NCI-H1092 (cell line): ENCODE results near the gene SMOC2.

Source experiments
- DNase-seq: peaks from one replicate; lab custom pipeline; 2025; lab: John Stamatoyannopoulos, UW

Gene SMOC2, protein sequence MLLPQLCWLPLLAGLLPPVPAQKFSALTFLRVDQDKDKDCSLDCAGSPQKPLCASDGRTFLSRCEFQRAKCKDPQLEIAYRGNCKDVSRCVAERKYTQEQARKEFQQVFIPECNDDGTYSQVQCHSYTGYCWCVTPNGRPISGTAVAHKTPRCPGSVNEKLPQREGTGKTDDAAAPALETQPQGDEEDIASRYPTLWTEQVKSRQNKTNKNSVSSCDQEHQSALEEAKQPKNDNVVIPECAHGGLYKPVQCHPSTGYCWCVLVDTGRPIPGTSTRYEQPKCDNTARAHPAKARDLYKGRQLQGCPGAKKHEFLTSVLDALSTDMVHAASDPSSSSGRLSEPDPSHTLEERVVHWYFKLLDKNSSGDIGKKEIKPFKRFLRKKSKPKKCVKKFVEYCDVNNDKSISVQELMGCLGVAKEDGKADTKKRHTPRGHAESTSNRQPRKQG

DNA sequence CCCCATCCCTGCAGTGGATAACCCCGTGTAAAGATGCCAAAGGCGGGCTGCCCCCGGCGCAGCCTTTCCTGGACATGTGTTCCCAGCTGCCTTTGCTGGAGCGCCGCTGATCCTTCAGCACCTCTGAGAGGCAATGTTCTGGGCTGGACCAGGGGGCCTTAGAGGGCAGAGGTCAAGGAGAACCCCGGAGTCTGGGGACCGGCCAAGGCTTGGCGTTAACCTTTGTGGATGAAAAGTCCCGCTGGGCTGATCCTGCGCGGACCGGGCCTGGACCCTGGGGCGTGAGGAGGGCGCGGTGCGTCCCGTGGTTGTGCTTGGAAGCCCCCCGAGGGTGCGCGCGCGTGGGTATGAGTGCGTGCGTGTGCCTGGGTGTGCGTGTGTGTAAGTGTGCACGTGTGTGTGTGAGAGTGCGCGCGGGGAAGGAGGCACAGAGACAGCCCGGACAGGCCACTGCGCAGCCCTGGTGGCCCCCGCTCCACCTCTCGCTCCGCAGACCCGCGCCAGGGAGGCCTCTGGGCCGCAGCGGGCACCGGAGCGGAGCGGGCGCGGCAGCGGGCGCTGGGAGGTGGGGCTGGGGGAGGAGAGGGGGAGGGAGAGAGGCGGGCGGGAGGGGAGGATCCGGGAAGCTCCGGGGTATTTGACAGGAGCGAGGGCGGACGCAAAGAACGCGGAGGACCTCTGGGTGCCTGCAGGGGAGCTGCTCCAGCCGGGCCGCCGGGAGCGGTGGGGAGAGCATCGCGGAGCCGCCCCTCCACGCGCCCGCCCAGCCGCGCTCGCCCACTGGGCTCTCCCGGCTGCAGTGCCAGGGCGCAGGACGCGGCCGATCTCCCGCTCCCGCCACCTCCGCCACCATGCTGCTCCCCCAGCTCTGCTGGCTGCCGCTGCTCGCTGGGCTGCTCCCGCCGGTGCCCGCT, at the start of gene SMOC2:
TSS of gene SMOC2 (plus strand) at position 665 of the 914 bp plus-strand sequence. CDS start at position 852, 187 bp downstream.
- peak; percentile 81 for DNase-seq

DNA sequence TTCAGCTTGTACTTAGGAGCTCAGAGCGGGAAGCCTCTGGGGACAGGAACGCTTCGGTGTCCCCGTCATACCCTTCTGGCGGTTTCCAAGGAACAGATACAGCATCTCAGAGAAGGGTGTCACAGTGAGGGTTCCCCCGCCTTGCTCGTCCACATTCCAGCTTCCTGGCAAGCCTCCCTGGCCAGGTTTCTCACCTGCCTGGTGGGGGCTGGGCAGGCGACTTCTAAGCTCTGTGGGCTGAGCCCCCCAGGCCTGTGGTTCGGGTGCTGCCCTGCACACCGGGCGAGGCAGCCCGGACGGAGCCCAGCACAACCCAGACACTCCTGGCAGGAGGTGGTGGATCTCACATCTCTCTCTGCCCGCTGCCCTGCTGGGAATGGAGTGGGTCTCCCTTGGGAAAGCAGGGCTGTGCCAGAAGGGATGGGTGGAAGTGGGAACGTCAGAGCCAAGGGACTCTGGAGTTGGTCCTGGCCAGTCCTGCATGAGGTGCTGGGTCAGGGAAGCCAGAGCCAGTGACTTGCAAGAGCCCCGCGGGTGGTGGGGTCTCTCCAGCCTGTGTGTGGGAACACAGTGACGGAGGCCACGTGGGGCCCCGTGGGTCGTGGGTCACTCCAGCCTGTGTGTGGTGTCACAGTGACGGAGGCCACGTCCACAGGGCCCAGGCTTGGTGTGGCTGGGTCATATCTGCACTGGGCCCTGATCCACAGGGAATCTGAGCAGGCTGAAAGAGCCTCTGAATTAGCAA, 47.7 kb upstream of the SMOC2 start:
- no peak for DNase-seq

DNA sequence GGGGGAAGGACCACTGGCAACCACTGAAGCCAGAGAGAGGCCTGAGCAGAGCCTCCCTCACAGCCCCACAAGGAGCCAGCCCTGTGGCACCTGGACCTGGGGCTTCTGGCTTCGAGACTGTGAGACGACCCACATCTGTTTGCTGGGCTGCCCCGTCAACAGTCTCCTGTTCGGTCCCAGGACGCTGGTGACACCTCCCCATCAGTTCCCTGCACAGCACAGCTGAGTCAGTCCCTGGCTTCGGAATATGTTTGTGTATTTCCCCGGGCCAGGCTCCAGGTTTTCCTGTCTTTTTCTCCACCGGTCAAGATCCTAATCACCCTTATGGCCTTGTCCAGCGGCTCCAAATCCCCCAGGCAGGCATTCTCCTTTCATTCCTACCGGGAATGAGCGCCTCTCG, 46.4 kb upstream of the SMOC2 start:
- DNase-seq = no peak

DNA sequence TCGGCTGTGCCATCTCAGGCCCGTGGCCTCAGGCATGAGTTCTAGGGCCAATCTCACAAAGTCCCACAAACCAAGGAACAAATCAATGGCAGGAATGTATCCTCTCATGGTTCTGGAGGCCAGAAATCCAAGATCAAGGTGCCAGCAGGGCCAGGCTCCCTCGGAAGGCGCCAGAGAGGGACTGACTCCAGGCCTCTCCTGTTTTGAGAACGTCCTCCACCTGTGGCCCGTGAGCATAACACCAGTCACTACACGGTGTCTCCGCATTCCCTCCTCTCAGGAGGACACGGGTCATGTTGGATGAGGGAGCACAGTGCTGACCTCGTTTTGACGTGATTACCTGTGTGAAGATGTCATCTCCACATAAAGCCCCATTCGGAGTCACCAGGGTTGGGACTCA, 45.0 kb upstream of the SMOC2 start:
- DNase-seq = no peak

DNA sequence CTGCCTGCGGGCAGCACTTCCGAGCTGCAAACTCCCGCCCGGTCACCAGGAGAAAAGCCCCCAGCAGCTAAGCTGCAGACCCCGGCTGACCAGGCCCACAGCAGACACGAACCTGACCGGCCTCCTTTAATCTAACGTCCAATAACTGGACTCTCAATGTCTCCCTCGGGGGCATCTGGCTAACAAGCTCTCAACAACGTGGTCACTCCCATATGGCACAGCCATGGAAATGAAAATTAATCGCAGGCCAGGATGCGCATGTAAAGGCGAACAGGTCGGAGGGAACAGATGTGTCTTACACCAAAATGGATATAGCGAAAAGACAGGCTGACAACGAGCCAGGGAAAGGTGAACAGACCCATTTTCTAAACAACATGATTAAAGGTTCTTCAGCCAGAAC, 44.4 kb upstream of the SMOC2 start:
- no peak for DNase-seq

DNA sequence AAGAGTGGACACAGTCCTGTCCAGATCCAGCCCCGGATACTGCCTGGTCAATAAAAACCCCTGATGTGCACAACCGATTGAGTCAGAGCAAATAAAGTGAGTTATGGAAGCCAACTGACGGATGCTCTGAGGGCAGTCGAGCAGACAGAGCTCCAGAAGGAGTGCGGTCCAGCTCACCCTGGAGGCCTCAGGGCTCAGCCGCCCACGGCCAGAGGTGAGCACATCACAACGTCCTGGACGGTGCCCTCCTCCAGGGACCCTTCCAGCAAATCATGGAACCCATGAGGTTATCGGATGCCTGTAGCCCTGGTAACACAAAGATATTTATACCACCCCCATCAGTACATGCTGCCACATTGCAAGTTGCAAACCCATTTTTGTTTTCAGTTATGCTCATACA, 44.0 kb upstream of the SMOC2 start:
- DNase-seq = no peak

DNA sequence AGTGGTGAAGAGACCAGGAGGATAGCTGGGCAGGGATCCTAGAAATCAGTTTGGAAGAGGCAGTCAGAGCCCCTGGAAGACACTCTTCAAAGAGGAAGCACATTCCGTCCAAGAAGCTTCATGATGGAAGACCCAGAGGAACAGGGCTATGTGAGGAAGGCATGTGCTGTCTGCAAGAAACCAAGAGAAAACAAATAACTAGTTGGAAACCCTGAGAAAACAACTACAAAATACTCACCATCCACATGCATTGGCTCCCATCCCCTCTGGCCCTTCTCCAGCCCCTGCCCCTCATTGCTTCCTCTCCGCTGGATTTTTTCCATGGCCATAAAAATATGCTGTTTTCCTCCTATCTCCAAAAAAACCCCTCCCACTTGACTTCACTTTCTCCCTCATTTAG, 40.9 kb upstream of the SMOC2 start:
- DNase-seq = no peak

DNA sequence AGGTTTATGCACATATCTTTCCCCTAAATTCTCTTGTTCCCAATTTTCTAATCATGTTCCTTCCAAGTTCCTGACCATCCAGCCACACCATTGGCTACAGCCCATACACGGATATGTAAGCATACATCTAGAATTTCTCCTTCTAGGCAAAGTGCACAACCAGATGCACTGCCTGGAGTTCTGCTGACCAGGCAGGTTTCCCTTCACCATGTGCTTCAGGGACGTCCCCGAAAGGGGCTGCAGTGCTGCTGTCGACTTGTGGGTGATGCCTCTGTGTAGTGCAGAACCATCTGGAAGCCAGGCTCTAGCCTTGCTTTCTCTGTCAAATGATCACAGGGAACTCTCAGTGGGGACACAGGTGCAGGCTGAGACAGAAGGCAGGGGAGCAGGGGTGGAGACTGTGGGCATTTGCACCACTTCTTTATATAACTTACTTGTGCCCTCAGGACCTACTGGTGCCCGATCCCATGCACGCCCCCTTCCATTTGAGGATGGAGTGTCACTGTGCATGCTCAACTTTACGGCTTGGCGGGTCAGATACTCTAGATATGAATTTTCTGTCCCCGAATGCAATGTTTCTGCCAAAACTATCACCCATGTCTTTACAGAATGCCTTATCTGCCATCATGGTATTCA, 37.5 kb upstream of the SMOC2 start:
- DNase-seq = no peak

DNA sequence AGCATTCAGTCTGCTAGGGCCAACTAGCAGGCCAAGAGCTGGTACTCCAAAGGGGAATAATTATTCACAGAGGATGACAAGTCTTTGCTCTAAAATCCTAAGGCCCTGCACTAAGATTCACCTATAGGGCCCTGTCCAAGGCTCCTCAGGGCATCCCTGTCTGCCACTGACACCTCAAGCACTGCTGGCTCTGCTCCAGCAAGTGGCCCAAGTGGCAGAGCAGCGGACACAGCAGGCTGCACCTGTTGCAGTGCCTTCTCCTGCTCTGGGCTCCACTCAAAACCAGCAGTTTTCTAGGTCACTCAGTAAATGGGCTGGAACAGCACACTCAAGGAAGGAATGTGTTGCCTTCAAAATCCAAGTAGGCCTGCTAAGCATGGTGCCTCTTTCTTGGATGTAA, 36.4 kb upstream of the SMOC2 start:
- no peak for DNase-seq

DNA sequence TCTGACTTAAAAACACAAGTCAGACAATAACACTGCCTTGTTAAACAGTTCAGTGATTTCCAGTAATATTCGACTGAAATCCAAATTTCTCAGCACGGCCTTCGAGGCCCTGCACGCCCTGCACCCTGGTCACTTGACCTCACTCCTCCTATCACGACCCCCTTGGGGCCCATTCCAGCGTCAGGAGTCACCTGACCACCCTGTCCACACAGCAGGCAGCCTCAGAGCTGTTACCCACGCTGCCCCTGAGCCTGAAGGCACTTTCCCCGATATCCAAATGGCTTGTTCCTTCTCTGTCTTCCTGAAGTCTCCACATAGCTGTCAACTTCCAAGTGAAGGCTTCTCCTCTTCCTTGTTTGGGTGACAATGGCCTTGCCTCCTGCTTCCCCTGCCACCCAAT, 33.1 kb upstream of the SMOC2 start:
- DNase-seq = no peak

DNA sequence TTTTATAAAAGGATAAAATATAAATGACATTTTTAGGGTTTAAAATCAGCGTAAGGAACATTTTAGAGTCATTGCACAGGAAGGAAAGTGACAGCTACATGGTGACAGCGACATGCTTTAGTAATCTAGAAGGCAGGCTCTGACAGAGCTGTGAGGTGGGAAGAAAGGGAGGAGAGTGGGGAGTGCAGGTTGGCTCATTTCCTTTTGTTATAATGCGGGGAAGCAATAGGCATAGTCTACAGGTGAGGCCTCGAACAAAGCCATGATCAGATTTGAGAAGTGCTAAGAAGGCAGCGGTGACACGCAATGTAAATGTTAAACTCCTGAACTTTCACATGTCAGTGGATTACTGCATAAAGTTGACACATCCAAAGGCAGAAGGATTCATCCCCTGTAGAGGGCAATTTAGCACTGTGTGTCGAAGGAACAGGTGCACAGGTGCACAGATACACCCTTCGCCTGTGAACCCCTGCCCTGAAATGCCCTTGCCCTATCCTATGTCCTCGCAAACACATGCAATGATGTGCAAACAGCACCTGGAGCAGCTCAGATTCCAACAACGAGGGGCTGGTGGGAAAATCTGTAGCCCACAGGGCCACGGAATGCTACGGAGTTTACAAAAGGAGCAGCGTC, 32.4 kb upstream of the SMOC2 start:
- no peak for DNase-seq

DNA sequence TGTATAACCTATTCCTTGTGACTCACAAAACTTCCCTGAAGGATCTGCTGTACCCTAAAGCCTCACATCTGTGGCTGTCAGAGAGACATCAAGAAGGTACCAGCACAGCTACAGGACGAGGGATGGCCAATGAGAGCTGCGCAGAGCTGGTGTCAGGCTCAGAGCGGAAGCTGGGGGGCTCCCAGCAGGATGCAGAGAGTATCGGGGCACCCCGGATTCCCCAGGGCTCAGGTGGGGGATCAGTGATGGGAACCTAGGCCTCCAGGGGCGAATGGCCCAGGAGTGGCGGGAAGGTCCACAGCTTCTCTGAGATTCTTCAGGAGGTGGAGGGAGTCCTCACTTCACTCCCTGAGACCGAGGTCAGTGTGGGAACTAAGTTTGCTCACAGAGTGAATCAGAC, 30.9 kb upstream of the SMOC2 start:
- no peak for DNase-seq

DNA sequence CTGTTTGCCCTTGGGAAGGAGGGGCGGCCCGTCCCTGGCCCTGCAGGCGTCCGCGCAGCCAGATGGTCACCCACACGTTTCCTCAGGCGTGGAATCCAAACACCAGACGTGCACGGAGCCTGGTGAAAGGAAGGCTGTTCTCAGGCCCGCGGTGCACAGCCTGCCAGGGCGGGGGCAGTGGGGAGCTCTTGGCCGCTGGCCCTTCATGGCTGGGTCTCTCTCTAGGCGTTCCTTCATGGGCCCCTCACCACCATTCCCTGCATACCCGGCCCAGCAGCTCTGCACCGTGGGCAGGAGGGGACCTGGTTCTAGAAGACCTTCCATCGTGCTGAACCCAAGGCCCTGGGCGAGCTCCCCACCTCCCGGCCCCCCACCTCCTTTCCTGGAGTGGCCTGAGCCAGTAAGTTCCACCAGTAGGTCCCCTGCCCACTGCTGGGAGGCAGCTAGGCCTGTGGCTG, 30.4 kb upstream of the SMOC2 start:
- DNase-seq = no peak

DNA sequence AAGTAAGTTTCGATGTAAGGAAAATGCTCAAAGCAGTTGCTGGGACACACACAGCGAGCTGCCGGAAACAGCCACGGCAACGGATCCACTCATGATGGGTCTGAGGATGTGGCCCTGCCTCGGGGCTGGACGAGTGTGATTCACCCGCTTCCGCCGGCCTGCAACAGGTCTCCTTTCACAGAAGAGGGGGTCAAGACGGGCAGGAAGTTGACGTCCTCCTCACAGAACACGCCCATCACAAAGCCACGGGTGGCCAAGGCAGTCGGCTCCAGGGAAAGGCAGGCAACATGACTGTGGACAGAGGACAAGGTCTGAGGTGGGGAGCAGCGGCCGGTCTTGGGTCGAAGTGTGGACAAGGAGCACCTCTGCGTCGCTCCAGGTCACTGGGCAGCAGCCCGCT, 29.9 kb upstream of the SMOC2 start:
- DNase-seq = no peak

DNA sequence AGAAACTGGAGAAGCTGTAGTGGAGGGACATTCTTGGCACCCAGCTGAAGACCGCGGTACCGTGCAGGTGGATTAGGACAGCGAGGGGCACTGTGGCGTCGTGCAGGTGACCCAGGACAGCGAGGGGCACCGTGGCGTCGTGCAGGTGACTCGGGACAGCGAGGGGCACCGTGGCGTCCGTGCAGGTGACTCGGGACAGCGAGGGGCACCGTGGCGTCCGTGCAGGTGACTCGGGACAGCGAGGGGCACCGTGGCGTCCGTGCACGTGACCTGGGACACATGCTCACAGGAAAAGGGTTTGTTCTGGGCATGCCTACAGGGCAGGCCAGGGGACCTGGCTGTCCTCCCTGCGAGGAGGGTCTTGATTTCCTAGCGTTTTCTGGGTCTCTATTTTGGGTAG, 29.2 kb upstream of the SMOC2 start:
- DNase-seq = no peak

DNA sequence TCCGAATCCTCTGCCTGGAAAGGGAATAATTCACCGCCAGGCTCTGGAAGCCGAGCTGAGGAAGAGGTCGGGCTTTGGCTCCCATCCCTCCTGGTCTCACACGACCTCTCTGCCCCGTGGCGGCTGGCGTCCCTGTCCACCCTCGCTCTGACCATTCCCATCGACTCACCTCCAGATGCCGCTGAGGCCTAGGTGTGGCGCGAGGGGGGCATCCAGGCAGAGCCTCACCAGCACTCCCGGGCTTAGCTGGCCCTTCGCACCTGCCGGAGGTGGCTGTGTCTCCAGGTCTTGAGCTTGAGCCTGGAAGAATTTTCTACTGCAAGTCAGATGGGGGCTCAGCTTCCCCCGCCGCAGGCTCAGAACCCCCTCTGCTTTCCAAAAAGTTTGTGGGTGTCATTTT, 28.5 kb upstream of the SMOC2 start:
- no peak for DNase-seq

DNA sequence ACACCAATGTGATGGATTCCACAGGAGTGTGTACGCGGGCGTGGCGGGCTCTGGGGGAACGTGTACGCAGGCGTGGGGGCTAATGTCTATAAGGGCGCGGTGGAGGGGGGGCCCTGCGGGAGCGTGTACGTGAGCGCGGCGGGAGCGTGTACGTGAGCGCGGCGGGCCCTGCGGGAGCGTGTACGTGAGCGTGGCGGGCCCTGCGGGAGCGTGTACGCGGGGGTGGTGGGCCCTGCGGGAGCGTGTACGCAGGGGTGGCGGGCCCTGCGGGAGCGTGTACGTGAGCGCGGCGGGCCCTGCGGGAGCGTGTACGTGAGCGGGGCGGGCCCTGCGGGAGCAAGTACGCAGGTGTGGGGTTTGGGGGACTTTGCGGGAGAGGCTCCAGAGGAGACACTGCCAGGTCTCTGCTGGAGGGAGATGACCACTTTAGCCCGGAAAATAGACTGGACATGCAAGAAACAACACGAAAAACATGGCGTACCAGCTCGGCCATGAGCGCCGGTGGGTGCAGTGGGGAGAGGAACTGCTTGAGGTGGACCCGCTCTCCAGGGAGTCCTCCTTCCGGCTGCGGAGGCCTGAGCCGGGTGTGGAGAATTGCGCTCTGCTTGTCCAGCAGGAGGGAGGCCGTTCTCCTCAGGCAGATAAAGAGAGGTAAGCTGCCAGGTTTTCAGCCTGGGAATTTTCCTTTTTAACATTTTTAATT, 27.8 kb upstream of the SMOC2 start:
- no peak for DNase-seq

DNA sequence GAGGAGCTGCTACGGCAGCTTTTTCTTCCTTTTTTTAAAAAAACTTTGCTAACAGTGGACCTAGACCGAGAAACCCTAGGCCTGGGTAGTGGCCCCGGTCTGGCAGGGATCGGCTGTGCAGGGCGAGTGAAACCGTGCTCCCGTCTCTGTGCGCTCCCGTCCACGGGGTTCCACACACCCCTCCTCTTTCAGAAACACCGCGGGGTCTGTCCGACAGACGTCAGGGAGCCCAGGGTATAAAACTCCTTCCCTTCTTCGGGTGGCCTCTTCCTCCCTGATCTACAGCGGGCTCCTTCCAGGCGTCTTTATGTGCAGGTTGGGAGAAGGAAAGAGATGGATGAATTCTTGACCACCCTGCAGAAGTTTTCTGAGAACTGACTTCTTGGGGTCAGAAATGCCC, 27.1 kb upstream of the SMOC2 start:
- DNase-seq = no peak

DNA sequence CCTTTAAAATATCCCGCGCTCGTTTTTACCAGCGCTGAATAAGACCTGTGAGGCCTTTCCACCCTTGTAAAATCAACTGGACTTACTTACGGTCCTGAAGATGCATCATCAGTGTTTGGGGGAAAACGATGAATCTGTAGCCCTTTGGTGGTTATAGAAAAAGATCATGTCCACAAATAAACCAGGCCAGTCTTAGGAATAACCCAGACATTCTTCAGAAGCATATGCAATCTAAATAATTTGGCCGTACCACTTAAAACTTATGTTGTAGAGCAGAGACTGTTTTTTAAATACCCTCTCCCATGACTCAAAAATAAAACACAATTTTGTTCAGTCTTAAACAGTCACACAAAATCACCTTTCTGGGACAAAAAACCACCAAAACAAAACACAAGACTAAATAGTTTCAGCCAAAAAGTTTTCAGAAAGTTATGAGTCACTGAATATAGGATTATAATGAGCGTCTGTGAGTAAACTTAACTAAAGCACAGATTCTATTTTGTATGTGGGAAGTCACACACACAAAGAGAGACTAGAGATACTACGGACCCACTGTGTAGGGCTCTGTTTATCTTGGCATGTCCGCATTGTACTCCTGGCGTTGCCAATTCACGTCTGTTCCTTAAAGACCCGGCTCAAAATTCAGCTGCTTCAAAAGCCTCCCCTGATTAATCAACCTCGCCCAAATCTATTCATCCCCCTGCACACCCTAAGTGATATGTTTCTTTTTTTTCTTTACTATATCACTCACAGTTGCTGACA, 26.5 kb upstream of the SMOC2 start:
- peak; percentile 85 for DNase-seq
